Vagina (tissue), 2 donors: Measurements from ENCODE around the gene ANAPC2. TPM values are rescaled to one million over a fixed set of nuclear protein-coding genes. Genes with fewer than 3 reads are reported as not detected.

Source experiments
- DNase-seq, 2 donors: peaks; one replicate each; pipeline ENCODE4 v3.0.0-alpha.2; 2017; ENCODE audit errors: extremely low spot score in 2 of 2
- H3K27ac ChIP-seq: fragments of 200-600 bp; sonication (generic); one replicate; pipeline ENCODE4 v1.5.1; 2019
- H3K27me3 ChIP-seq: fragments of 200-600 bp; sonication (generic); one replicate; pipeline ENCODE4 v1.5.1; 2019
- H3K36me3 ChIP-seq, 2 donors: fragments of 200-600 bp; sonication (generic); one replicate each; pipeline ENCODE4 v1.5.1; 2017 to 2019
- H3K4me1 ChIP-seq: fragments of 200-600 bp; sonication (generic); one replicate; pipeline ENCODE4 v1.5.1; 2019
- H3K4me3 ChIP-seq, 2 donors: fragments of 200-600 bp; sonication (generic); 1 replicate in 1 of 2; 2 replicates in 1 of 2; pipeline ENCODE4 v1.5.1; 2016 to 2019
- H3K9me3 ChIP-seq: fragments of 200-600 bp; sonication (generic); one replicate; pipeline ENCODE4 v1.5.1; 2019
- POLR2A ChIP-seq, 2 donors: fragments of 450-650 bp; IDR thresholded peaks; one replicate each; pipeline ENCODE4 v1.6.1; 2017; ENCODE audit warnings: antibody characterized with exemption in 2 of 2, mild to moderate bottlenecking in 2 of 2, moderate library complexity in 2 of 2
- POLR2AphosphoS5 ChIP-seq, 2 donors: sonication (generic); formaldehyde crosslinking; IDR thresholded peaks; one replicate each; pipeline ENCODE4 v1.9.0; 2017; ENCODE audit warnings: antibody characterized with exemption in 2 of 2, mild to moderate bottlenecking in 2 of 2, low read depth in 1 of 2; ENCODE audit not compliant: insufficient read depth in 1 of 2
- intact Hi-C: fragments of 100-400 bp; cut with DNase I; formaldehyde crosslinking; loops from one replicate; pipeline ENCODE4 v1.15.1; 2023
- microRNA-seq: library from miRNA; unstranded; fragments of <30 nt; microRNA quantifications from one replicate; pipeline ENCODE4, GENCODE V29; 2017; ENCODE audit warnings: borderline number of aligned reads, borderline replicate concordance
- small RNA-seq: library from RNA; depleted of rRNA; stranded (forward); fragments of <200 nt; gene quantifications from one replicate; pipeline ENCODE3, GENCODE V24; 2016
- total RNA-seq: library from RNA; depleted of rRNA; stranded (reverse); fragments of >200 nt; gene quantifications from one replicate; pipeline ENCODE4 v1.2.3, GENCODE V29; 2016
- TF ChIP-seq, protein P1 (sequence below), 3 experiments: fragments of 450-650 bp in 2 of 3; fragments of 200-600 bp in 1 of 3; sonication (generic) in 1 of 3; IDR thresholded peaks; one replicate each; pipeline ENCODE4 v1.5.1; 2017 to 2019; ENCODE audit warnings: antibody characterized with exemption in 3 of 3, mild to moderate bottlenecking in 2 of 3, moderate library complexity in 2 of 3

The ANAPC2 gene
- total RNA-seq, 1 donor from 2014 or later: 30.0 TPM

DNA sequence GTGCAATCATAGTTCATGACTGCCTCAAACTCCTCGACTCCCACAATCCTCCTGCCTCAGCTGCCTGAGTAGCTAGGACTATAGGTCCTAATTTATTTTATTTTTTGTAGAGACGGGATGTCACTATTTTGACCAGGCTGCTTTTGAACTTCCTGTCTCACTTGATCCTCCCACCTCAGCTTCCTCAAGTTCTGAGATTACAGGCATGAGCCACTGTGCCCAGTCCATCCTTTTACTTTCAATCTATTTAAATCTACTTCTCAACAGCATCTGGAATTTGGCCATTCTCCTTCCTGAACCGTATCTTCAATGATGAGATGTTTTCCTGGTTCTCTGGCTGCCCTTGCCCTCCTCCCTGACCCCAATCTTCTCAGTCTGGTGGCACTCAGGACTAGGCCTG is 61.6 kb downstream of the ANAPC2 start:
- intact Hi-C loops: no loop called here
- Histone ChIP-seq H3K4me1 (peaks cover 25% of the 10 kb centered on the region), H3K9me3 (no peaks in the 10 kb centered on the region), H3K27ac (no peak overlapping the region), H3K27me3 (no peaks in the 10 kb centered on the region), H3K4me3 (no peak overlapping the region), H3K36me3 (no peaks in the 10 kb centered on the region)
- DNase-seq: no peak
- TF ChIP-seq, protein P1, sequence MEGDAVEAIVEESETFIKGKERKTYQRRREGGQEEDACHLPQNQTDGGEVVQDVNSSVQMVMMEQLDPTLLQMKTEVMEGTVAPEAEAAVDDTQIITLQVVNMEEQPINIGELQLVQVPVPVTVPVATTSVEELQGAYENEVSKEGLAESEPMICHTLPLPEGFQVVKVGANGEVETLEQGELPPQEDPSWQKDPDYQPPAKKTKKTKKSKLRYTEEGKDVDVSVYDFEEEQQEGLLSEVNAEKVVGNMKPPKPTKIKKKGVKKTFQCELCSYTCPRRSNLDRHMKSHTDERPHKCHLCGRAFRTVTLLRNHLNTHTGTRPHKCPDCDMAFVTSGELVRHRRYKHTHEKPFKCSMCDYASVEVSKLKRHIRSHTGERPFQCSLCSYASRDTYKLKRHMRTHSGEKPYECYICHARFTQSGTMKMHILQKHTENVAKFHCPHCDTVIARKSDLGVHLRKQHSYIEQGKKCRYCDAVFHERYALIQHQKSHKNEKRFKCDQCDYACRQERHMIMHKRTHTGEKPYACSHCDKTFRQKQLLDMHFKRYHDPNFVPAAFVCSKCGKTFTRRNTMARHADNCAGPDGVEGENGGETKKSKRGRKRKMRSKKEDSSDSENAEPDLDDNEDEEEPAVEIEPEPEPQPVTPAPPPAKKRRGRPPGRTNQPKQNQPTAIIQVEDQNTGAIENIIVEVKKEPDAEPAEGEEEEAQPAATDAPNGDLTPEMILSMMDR (IDR thresholded peaks at IDR 0.05): no peak
- TF ChIP-seq POLR2AphosphoS5 (IDR thresholded peaks at IDR 0.05; ENCODE audit: insufficient read depth in 1 of 2, low read depth in 1 of 2): no peak
- no peak for TF ChIP-seq POLR2A (IDR thresholded peaks at IDR 0.05)

Small RNAs within 50 kb of the gene (microRNA-seq; reads per million reads assigned to microRNA genes)
- gene MIR3621: not detected

Small RNAs within 50 kb of the gene (small RNA-seq; reads per million reads assigned to genes)
- not detected for gene MIR3621

Other genes with a start within 250 kb of the ANAPC2 start
- gene FBXW5, start 243.8 kb downstream of the ANAPC2 start, total RNA-seq: 125 TPM
- gene C8G, start 243.3 kb downstream of the ANAPC2 start, total RNA-seq: not detected
- gene LCN12, start 236.3 kb downstream of the ANAPC2 start, total RNA-seq: not detected
- gene PTGDS, start 211.1 kb downstream of the ANAPC2 start, total RNA-seq: 301 TPM
- gene LCNL1, start 205.6 kb downstream of the ANAPC2 start, total RNA-seq: 2.0 TPM
- gene PAXX, start 196.1 kb downstream of the ANAPC2 start, total RNA-seq: 62.9 TPM
- gene CLIC3, start 192.0 kb downstream of the ANAPC2 start, total RNA-seq: 23.6 TPM
- gene ABCA2, start 160.3 kb downstream of the ANAPC2 start, total RNA-seq: 44.0 TPM
- gene FUT7, start 156.5 kb downstream of the ANAPC2 start, total RNA-seq: not detected
- gene NPDC1, start 142.4 kb downstream of the ANAPC2 start, total RNA-seq: 67.5 TPM
- 4.9 TPM for gene ENTPD2, start 134.5 kb downstream of the ANAPC2 start, total RNA-seq
- gene SAPCD2, start 118.0 kb downstream of the ANAPC2 start, total RNA-seq: 2.7 TPM
- 13.3 TPM for gene UAP1L1, start 111.0 kb downstream of the ANAPC2 start, total RNA-seq
- gene MAN1B1, start 101.6 kb downstream of the ANAPC2 start, total RNA-seq: 34.1 TPM
- gene DPP7, start 73.8 kb downstream of the ANAPC2 start, total RNA-seq: 152 TPM
- gene GRIN1, start 49.4 kb downstream of the ANAPC2 start, total RNA-seq: 0.74 TPM
- not detected for gene LRRC26, start 18.5 kb downstream of the ANAPC2 start, total RNA-seq
- not detected for gene TMEM210, start 16.5 kb downstream of the ANAPC2 start, total RNA-seq
- 49.8 TPM for gene SSNA1, start 116 bp upstream of the ANAPC2 start, total RNA-seq
- 6.9 TPM for gene TPRN, start 12.2 kb upstream of the ANAPC2 start, total RNA-seq
- 24.6 TPM for gene TMEM203, start 17.1 kb upstream of the ANAPC2 start, total RNA-seq
- 12.0 TPM for gene NDOR1, start 17.1 kb upstream of the ANAPC2 start, total RNA-seq
- 0.98 TPM for gene RNF208, start 33.7 kb upstream of the ANAPC2 start, total RNA-seq
- gene CYSRT1, start 36.6 kb upstream of the ANAPC2 start, total RNA-seq: 24.3 TPM
- gene RNF224, start 38.9 kb upstream of the ANAPC2 start, total RNA-seq: 0.74 TPM
- gene SLC34A3, start 42.3 kb upstream of the ANAPC2 start, total RNA-seq: not detected
- 312 TPM for gene TUBB4B, start 52.7 kb upstream of the ANAPC2 start, total RNA-seq
- not detected for gene STPG3, start 62.7 kb upstream of the ANAPC2 start, total RNA-seq
- gene NELFB, start 66.8 kb upstream of the ANAPC2 start, total RNA-seq: 44.0 TPM
- 13.0 TPM for gene TOR4A, start 89.2 kb upstream of the ANAPC2 start, total RNA-seq
- gene NRARP, start 113.7 kb upstream of the ANAPC2 start, total RNA-seq: 29.5 TPM
- 35.6 TPM for gene EXD3, start 234.6 kb upstream of the ANAPC2 start, total RNA-seq
- 2.9 TPM for gene NOXA1, start 234.8 kb upstream of the ANAPC2 start, total RNA-seq